Measurements from ENCODE around the gene FA2H.

Gene FA2H

DNA sequence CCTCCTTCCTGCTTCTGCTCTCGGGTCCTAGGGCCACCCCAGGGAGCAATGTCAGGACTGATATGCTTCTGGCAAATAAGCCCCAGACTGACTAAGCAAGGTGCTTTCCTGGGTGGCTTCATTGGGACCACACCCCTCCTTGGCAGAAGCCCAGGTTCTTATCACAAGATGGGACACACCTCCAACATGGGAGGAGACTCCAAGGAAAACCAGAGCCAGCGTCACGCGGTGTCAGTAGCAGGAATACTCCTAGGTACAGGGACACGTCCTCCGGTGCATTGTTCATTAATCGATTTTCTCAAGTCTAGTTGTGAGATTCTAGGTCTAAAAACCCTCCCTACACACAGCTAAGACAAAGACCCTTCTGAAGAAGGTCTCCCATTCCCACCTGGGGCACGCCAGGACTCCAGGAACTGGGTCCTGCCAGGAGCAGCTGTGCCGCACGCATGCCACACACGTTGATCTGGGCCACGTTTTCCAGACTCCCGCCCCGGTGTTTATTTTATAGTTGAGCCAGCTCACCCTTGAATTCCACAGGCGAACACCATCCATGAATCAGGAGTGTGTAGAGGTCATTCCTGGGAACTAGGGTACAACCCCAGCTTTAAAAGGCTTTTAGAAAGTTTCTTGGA lies 30.8 kb downstream of the FA2H start:
- DNase-seq (ENCODE audit: low read depth), result no peak

DNA sequence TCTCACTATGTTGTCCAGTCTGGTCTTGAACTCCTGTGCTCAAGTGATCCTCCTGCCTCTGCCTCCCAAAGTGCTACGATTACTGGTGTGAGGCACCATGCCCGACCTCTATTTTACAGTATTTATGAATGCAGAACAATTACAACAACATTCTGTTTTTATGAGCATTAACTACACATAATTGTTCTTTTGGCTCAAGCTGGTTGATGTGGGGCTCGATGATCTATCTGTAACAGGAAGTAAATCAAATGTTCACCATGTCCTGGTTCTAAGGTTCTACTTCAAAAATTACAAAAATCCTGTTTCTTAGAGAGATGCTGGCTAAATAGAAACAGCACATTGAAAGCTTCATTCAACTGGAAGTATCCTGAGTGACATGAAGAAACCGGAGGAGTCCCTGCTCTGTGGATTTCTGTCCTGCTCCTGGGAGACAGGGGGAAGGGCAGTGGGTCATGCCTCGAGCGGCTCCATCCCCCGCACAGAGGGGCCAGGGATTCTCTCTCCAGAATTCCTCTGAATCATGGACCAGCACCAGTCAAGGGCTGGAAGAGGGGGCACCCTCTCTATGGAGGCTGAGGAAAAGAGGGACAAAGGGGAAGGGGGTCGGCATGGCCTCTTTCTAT lies 31.5 kb downstream of the FA2H start:
- DNase-seq (ENCODE audit: low read depth), result no peak

DNA sequence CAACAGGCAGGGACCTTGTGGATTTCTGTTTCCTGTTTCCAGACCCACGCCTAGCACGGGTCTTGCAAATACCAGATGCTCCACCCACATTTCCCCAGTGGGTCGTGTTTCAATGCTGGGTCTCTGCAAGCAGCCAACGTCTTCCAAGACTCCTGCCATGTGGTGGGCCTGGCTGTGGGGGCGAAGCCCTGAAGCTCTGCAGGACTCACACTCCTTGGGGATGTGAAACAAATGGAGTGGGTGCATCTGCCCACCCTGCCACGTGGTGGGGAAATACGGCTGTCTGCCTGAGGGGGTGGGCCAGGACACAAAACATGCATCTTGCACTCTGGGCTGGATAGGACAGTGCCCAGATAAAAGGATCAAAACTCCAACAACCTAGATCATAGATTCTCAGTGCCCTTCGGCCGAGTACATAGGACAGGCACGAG lies 32.6 kb downstream of the FA2H start:
- no peak for DNase-seq (ENCODE audit: low read depth)

DNA sequence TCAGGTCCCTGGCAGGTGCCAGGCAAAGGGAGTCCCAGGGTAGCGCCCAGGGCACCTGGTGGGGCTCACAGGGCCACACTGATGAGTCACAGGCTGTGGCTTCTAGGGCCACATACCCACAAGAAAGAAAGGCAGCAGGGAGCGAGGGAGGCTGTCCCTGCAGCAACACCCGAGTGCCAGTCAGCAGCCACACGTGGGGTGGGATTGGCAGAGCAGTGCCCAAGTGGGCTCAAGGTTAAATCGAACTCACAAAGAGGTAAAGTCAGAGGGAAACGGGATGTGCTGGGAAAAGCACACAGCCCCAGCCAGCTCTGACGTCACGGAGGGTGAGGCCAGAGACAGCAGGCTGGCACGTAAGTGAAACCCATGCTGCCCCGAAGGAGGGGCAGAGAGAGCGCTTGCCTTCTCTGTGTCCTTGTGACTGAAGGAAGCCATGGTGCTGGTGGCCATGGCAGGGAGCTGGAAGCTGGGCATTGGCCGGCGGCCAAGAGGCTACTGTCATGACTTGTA lies 33.8 kb downstream of the FA2H start:
- no peak for DNase-seq (ENCODE audit: low read depth)

DNA sequence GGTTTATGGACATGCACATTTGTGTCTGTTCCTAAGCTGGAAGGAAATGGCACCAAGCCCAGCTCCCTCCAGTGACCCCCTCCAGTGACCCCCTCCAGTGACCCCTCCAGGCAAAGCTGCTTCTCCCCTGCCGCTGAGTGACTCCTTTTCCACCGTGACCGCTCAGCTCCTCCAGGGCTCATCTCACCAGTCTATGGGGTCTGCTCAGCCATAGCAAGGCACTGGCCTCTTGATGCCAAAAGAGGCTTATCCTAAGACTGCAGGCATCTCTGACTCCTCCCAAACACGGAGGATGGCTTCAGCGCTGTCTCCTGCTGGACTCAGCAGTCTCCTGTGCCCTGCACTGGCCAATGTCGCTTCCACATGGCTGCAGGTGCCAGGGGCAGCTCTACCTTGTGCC lies 35.3 kb downstream of the FA2H start:
- no peak for DNase-seq (ENCODE audit: low read depth)

GRCh38 chr16:74738816-74739215 lies 35.8 kb downstream of the FA2H start:
- DNase-seq (ENCODE audit: low read depth), result no peak

DNA sequence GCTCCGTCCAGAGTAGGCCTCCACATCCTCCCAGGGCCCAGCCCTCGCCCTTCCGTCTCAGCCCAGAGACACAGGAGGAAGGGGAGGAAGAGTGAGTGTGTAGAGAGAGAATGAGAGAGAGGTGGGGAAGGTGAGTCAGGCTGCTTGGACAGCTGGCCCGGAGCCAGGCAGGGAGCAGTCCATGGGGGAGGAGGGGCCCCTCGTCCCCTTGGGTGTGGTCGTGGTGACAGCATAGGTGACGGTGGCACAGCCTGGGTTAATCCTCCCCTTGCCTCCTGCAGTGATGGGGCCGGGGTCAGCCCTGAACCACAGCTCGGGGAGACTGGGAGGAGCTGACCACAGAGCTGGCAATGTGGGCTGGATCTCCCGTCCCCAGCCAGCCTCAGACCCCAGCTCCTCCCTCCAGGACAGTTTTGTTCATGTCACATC lies 36.5 kb downstream of the FA2H start:
- DNase-seq (ENCODE audit: low read depth), result no peak

- DNase-seq (ENCODE audit: low read depth), result no peak
Observed at GRCh38 chr16:74737521-74737920, 37.1 kb downstream of the FA2H start.

DNA sequence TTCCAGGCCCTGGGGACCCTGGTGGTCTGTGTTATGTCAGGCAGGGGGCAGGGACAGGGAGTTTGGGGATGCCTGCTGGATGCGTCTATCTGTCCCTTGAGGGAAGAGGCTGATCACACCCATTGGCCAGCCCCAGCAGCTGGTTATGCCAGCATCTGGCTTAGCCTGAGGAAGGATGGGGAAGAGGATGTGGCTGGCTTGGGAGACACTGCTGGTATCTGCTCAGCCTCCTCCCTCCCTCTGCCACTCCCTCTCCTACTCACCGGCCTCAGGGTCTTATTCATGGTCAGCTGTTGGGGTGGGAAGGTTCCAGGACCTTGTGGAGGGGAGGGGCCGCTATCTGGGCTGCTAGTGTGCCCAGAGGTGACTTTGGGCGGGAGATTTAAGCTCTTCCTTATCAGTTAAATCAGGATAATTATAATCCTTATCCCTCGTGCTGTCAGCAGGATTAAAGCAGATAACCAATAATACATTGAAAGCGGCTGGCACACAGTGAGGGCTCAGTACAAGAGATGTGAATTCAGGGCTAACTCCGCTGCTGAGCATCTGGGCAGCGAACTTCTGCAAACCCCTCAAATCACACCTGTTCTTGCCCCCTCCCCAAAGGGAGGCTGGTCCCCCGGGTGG lies 38.0 kb downstream of the FA2H start:
- no peak for DNase-seq (ENCODE audit: low read depth)

DNA sequence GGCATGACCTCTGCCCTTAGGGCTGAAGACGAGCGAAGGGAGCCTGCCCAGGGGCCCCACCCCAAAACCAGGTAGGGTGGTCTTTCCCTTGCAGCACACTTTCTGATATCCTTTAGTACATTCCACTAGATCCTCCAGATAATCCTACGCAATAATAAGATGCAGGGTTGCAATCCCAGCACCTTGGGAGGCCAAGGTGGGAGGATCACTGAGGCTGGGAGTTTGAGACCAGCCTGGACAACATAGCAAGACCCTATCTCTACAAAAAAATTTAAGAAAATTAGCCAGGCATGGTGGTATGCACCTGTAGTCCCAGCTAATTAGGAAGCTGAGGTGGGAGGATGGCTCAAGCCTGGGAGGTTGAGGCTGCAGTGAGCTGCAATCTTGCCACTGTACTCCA lies 39.1 kb downstream of the FA2H start:
- DNase-seq (ENCODE audit: low read depth), result no peak

GRCh38 chr16:74735162-74735452 lies 39.5 kb downstream of the FA2H start:
- no peak for DNase-seq (ENCODE audit: low read depth)

GRCh38 chr16:74734361-74735161 lies 40.1 kb downstream of the FA2H start:
- no peak for DNase-seq (ENCODE audit: low read depth)

DNA sequence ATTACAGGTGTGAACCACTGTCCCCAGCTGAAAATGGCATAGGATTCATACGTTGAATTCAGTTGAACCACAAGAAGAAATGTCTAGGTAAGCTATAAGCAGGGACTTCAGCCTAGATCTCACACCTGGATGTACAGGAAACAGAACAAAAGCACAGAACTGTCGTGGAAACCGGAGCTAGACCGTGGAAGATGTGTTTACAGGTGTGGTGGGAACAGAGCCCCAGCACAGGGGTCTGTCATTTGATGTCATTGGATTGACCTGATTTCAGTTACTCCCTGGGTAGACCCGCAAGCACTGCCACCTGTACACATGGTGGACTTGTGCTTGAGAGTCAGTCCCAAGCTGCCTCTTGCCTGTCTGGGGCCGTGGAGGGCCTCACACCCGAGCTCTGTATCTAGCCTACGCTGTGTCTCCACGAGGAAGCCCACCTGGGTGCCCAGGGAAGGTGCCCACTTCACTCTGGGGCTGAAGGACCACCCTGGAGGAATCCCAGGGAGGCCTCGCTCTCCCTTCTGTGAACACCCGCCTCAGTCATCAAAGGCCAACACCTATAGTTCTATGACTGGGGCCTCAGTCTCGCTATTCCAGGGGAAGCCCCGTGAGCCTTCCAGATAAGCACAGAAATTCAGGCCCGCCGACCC lies 41.8 kb downstream of the FA2H start:
- no peak for DNase-seq (ENCODE audit: low read depth)

DNA sequence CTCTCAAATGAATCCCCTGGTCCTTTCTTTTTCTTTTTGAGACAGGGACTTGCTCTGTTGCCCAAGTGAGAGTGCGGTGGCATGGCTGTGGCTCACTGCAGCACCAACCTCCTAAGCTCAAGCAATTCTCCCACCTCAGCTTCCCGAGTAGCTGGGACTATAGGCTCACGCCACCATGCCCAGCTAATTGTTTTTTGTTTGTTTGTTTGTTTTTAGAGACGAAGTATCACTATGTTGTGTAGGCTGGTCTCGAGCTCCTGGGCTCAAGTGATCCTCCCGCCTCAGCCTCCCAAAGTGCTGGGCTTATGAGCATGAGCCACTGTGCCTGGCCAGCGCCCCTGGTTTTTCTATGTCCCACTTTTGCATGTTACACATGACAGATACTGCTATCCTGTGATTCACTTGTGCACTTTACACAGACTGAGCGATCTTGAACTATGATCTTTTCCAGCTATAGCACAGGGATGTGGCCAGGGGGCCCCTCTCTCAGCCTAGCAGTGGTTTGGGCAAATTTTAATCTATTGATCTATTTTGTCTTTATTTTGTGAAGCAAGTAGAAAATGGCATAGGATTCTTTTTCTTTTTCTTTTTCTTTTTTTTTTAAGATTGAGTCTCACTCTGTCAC lies 42.7 kb downstream of the FA2H start:
- no peak for DNase-seq (ENCODE audit: low read depth)

DNA sequence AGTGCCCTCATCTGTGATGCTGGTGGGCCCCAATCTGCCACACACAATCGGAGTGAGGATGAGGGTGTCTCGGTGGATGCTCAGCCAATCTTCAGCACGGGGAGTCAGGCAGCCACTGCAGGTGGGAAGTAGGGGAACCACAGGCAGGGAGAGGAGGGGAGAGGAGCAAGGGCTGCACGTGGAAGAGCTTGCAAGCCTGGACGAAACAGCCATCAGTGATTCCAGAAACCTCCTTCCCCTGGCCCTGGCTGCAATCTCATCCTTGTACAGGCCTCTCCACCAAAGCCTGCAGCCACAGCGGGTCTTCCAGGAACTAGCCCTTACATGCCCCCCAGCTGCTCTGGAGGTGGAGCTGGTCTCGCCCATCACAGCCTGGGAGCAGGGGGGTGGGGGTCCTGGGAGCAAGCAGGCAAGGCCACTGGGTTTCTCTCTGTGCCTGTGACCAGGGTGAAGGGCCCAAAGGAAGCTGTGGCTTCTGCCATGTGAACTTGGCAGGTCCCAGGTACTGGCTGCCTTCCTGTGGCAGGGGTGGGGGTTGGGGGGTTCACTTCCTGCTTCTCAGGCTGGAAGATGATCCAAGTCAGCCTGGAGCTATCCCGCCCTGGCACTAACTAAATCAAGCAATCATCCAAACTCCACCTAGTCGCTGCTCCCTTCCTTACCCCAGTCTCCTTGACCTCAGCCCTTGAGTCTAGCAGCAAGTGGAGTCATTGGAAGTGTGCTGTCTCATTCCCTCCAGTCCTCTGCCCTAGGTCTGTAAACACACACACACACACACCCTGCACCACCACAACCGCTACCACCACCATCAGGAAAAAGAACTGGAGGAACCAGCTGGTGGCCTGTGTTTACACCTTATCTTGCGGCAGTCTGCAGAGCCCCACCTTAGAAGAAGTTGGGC lies 44.6 kb downstream of the FA2H start:
- DNase-seq (ENCODE audit: low read depth), result no peak

- DNase-seq (ENCODE audit: low read depth), result no peak
Observed at GRCh38 chr16:74727903-74728302, 46.7 kb downstream of the FA2H start.

DNA sequence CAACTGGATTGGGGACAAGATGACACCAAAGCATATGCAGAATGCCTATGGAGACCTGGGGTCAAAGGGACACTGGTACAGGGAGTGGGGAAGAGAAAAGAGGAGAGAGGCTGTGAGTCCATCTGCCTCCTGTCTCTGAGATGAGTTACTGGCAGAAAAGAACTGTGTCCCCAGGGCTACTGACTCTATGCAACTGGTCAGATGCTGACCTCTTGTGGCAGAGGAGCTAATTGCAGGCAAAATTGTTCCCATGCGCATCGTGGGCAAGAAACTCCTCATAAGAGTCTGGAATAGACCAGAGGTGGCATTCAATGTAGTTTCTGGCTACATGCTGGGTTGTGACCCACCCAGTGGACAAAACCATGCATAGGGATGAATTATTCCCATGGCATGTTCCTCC lies 47.9 kb downstream of the FA2H start:
- DNase-seq (ENCODE audit: low read depth), result no peak

DNA sequence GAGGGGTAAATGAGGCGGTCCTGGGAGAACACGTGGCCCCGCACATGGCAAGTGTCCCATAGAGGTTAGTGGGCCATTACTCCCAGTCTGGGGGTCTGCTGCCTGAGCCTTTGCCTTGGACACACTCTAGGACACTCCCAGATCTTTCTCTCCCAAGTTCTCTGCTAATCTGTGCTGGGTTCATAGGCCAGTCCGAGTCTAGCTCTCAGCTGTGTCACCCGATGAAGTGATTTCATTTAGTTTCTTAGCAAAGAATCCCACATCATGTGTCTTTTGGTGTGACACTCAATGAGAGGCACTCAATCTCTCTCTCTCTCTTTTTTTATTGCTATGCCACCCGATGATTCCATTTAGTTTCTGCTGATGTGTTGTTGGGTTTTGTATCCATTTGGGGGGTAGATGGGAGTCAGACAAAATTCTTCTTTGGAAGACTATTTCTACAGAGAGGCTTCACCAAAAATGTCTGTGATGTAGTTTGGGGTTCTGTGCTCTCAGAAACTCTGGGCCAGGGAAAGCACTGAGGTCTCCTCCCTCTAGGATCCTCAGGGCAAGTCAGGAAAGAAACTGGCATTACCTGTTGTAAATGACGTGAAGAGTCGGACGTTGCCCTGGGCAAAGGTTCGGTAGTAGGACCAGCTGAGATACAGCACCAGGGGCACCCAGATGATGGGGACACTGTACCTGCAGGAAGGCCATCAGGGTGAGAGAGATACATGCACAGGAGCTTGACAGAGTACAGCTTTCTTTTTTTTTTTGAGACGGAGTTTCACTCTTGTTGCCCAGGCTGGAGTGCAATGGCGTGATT lies 48.8 kb downstream of the FA2H start:
- no peak for DNase-seq (ENCODE audit: low read depth)

GRCh38 chr16:74724820-74725549 lies 49.6 kb downstream of the FA2H start:
- no peak for DNase-seq (ENCODE audit: low read depth)

Measured in activated T-cell treated with anti-CD3 and anti-CD28 coated beads for 1 hour (primary cell).